Erythroblast (primary cell): ENCODE measurements around the gene ME3.

Source experiments
- GATA1 ChIP-seq: IDR thresholded peaks from 2 replicates; pipeline ENCODE4 v1.6.1; 2011; ENCODE audit warnings: low read depth, mild to moderate bottlenecking, control low read depth, low read length, moderate library complexity
- POLR2A ChIP-seq: IDR thresholded peaks from 2 replicates; pipeline ENCODE4 v1.6.1; 2011; ENCODE audit warnings: mild to moderate bottlenecking, low read length

GRCh38 chr11:86624366-86624765 lies 48.0 kb downstream of the ME3 start:
- TF ChIP-seq POLR2A (no peak), GATA1 (no peak)
